Heart left ventricle (tissue), 16 donors: ENCODE results near the gene XRCC5. TPM values are rescaled to one million over a fixed set of nuclear protein-coding genes. Genes with fewer than 3 reads are reported as not detected.

ENCODE experiments used
- ATAC-seq, 4 donors: fragments of 200-7000 bp; cut with Tn5 transposase; one replicate each; pipeline ENCODE4 v1.9.1; 2020 to 2022; ENCODE audit warnings: moderate library complexity in 4 of 4, mild to moderate bottlenecking in 3 of 4, moderate number of reproducible peaks in 1 of 4
- DNase-seq, 5 donors: peaks; one replicate each; pipeline ENCODE4 v3.0.0-alpha.2; 2020
- H3K27ac ChIP-seq, 12 donors: fragments of 200-600 bp; sonication (generic) in 4 of 12; one replicate each; pipeline versions ENCODE4 v1.5.0 to v1.8.0; 2016 to 2022; ENCODE audit warnings: mild to moderate bottlenecking in 2 of 12
- H3K27me3 ChIP-seq, 9 donors: fragments of 200-600 bp; sonication (generic) in 2 of 9; one replicate each; pipeline versions ENCODE4 v1.5.1 to v1.8.0; 2016 to 2022; ENCODE audit warnings: mild to moderate bottlenecking in 3 of 9
- H3K36me3 ChIP-seq, 9 donors: fragments of 200-600 bp; sonication (generic) in 2 of 9; one replicate each; pipeline versions ENCODE4 v1.5.0 to v1.8.0; 2018 to 2022; ENCODE audit warnings: mild to moderate bottlenecking in 2 of 9
- H3K4me1 ChIP-seq, 12 donors: fragments of 200-600 bp; sonication (generic) in 4 of 12; one replicate each; pipeline versions ENCODE4 v1.5.0 to v1.8.0; 2016 to 2022; ENCODE audit warnings: mild to moderate bottlenecking in 3 of 12
- H3K4me3 ChIP-seq, 12 donors: fragments of 200-600 bp; sonication (generic) in 4 of 12; one replicate each; pipeline versions ENCODE4 v1.5.0 to v1.8.0; 2017 to 2022; ENCODE audit warnings: mild to moderate bottlenecking in 9 of 12, moderate library complexity in 4 of 12
- H3K9me3 ChIP-seq, 12 donors: fragments of 200-600 bp; sonication (generic) in 4 of 12; one replicate each; pipeline versions ENCODE4 v1.5.0 to v1.8.0; 2016 to 2022; ENCODE audit warnings: mild to moderate bottlenecking in 1 of 12
- POLR2A ChIP-seq, 2 donors: fragments of 450-650 bp; IDR thresholded peaks; one replicate each; pipeline ENCODE4 v1.6.1; 2017; ENCODE audit warnings: antibody characterized with exemption in 2 of 2, mild to moderate bottlenecking in 2 of 2, moderate library complexity in 2 of 2
- WGBS, 4 donors: extraction: QIAGEN DNeasy Blood & Tissue Kit in 2 of 4; methylation state at CpG; one replicate each; pipeline versions ENCODE4 v1.1.5 to v1.1.7; 2013 to 2018; 5-methylcytosine and 5-hydroxymethylcytosine counted together
- intact Hi-C, 10 donors: fragments of 100-400 bp; cut with DNase I; formaldehyde crosslinking; loops; one replicate each; pipeline versions ENCODE4 v1.11.1 to v1.14.2; 2022
- polyA plus RNA-seq, 2 donors: library from polyadenylated mRNA; stranded (reverse); fragments of 200-250 nt; gene quantifications; one replicate each; pipeline ENCODE4 v1.2.3, GENCODE V29; 2013
- total RNA-seq, 9 donors: library from RNA; depleted of rRNA in 2 of 9; stranded (reverse); fragments of >200 nt in 2 of 9; fragmentation: NEBNext Ultra II Directional in 3 of 9; extraction: Animal tissue kit (Norgen Biotek cat#: 25700) in 3 of 9; gene quantifications; one replicate each; pipeline versions ENCODE4 v1.1.0 to v1.2.4, GENCODE V29; 2016 to 2023
- TF ChIP-seq, protein P1 (sequence below), 12 donors: fragments of 200-600 bp; sonication (generic) in 4 of 12; IDR thresholded peaks; one replicate each; pipeline versions ENCODE4 v1.5.0 to v1.8.0; 2018 to 2022; ENCODE audit warnings: antibody characterized with exemption in 12 of 12, mild to moderate bottlenecking in 5 of 12
- donor health status: ischemic (EF 13 %, LVEDD 7.1; RV severe dilation, severe dysfunction).
- donor health status: healthy with polysubstance abuse.
- donor health status: DM: no; HTN: yes; CAD: no.
- donor health status: DM: no; HTN: no; CAD: no.
- donor health status: ischemic (EF 25% LVEDD 6.9; RV normal size, moderate dysfunction).
- donor health status: ischemic (EF 25% LVEDD 5.7; RV mildly dilated, moderate dysfunction).
- donor health status: healthy.
- donor health status: DM: yes; HTN: yes; CAD: no.
- donor health status: ischemic (EF 35%, LVEDD 5.7; RV mildly dilated, moderate dysfunction).
- donor health status: nonischemic (EF 11% LVEDD 7.7; RV severe dilation, severe dysfunction).
- donor health status: DM: yes; HTN: yes; CAD: no.
- donor health status: PGD.
- donor health status: ischemic (EF 29% LVEDD 5.4; RV normal size, mild dysfunction).
- donor health status: nonischemic (EF 23%, LVEDD 6.1; RV moderate dilation, normal function).

The XRCC5 gene
- total and polyA plus RNA-seq, 11 donors = 40.0 to 197 (median 126) TPM

DNA sequence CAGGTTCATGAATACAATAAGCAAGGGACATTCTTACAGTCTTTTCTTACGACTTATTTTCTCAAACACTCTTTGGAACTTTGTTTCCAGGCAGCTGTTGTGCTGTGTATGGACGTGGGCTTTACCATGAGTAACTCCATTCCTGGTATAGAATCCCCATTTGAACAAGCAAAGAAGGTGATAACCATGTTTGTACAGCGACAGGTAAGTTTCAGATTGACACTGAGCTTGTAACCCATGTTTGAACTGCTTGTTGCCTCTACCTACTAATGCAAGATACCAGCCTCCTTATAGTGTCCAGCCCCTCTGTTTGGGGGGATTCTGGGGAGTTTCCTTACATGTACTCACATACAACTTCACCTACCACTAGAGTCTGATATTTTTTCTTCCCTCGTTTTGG lies 3.8 kb downstream of the XRCC5 start:
- ATAC-seq = no peak
- H3K27me3 ChIP-seq = no peaks in the 10 kb centered on the region
- H3K36me3 ChIP-seq = peaks cover 0 to 65% (median 58%) of the 10 kb centered on the region in 9 donors
- H3K27ac ChIP-seq = no peak overlapping the region
- TF ChIP-seq, protein P1, sequence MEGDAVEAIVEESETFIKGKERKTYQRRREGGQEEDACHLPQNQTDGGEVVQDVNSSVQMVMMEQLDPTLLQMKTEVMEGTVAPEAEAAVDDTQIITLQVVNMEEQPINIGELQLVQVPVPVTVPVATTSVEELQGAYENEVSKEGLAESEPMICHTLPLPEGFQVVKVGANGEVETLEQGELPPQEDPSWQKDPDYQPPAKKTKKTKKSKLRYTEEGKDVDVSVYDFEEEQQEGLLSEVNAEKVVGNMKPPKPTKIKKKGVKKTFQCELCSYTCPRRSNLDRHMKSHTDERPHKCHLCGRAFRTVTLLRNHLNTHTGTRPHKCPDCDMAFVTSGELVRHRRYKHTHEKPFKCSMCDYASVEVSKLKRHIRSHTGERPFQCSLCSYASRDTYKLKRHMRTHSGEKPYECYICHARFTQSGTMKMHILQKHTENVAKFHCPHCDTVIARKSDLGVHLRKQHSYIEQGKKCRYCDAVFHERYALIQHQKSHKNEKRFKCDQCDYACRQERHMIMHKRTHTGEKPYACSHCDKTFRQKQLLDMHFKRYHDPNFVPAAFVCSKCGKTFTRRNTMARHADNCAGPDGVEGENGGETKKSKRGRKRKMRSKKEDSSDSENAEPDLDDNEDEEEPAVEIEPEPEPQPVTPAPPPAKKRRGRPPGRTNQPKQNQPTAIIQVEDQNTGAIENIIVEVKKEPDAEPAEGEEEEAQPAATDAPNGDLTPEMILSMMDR (IDR thresholded peaks at IDR 0.05) = no peak
- TF ChIP-seq POLR2A (IDR thresholded peaks at IDR 0.05) = no peak
- intact Hi-C loops = no loop called here
- no peak for DNase-seq
- no peaks in the 10 kb centered on the region for H3K9me3 ChIP-seq
- H3K4me1 ChIP-seq = peaks cover 0 to 78% (median 44%) of the 10 kb centered on the region in 12 donors
- 84 to 92% (median 86%) methylated on average over 4 of the region's 4 CpGs for WGBS, 4 donors
- no peak overlapping the region for H3K4me3 ChIP-seq

DNA sequence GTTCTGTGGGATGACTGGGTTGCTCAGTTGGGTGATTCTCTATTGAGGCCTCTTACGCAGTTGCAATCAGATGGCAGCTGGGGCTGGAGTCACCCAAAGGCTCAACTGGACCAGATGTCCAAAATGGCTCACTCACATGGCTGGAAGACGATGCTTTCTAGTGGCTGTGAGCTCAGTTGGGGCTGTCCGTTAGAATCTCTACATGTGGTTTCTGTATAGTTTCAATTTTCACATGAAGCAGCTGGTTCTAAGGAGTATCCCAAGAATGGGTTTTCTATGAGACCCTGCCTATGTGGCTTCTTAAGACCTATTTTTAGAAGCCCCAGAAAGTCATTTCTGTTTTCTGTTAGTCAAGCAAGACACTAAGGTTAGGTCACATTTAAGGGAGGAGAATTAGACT lies 4.4 kb downstream of the XRCC5 start:
- peaks cover 0 to 80% (median 41%) of the 10 kb centered on the region in 12 donors for H3K4me1 ChIP-seq
- TF ChIP-seq POLR2A (IDR thresholded peaks at IDR 0.05) = no peak
- TF ChIP-seq, protein P1 (IDR thresholded peaks at IDR 0.05) = no peak
- 78 to 94% (median 89%) methylated on average over 3 of the region's 3 CpGs for WGBS, 4 donors
- no peaks in the 10 kb centered on the region for H3K9me3 ChIP-seq
- DNase-seq = no peak
- ATAC-seq = no peak
- H3K4me3 ChIP-seq = no peak overlapping the region
- peaks cover 0 to 71% (median 65%) of the 10 kb centered on the region in 9 donors for H3K36me3 ChIP-seq
- no peak overlapping the region for H3K27ac ChIP-seq
- intact Hi-C loops = no loop called here
- no peaks in the 10 kb centered on the region for H3K27me3 ChIP-seq

DNA sequence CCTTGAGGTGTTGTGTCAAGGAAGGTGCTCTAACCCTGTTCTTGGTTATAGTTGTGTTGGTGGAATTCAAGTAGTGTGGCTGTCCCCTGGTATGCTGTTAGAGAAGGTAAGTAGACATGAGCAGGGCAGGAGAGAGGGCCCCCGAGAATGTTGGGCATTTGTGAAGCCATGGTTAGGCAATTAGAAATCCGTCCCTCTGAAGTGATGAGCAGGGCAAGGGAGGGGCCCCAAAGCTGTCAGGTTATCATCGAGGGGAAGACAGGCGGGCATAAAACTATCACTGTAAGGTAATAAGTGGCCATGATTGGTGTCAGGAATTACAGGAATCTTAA lies 5.2 kb downstream of the XRCC5 start:
- H3K4me3 ChIP-seq = peak overlapping the region in 1 of 12 donors; percentile 59
- WGBS, 4 donors = 36 to 47% (median 40%) methylated on average over 4 of the region's 4 CpGs
- no peaks in the 10 kb centered on the region for H3K27me3 ChIP-seq
- H3K4me1 ChIP-seq = peaks cover 0 to 78% (median 38%) of the 10 kb centered on the region in 12 donors
- peak overlapping the region in 5 of 12 donors; percentile 12 to 91 (median 77) for H3K27ac ChIP-seq
- ATAC-seq (peak; percentile 2 to 31 (median 12)), DNase-seq (no peak)
- TF ChIP-seq POLR2A (IDR thresholded peaks at IDR 0.05) = no peak
- TF ChIP-seq, protein P1 (IDR thresholded peaks at IDR 0.05) = no peak
- H3K36me3 ChIP-seq = peaks cover 0 to 79% (median 73%) of the 10 kb centered on the region in 9 donors
- intact Hi-C loops = no loop called here
- H3K9me3 ChIP-seq = no peaks in the 10 kb centered on the region

DNA sequence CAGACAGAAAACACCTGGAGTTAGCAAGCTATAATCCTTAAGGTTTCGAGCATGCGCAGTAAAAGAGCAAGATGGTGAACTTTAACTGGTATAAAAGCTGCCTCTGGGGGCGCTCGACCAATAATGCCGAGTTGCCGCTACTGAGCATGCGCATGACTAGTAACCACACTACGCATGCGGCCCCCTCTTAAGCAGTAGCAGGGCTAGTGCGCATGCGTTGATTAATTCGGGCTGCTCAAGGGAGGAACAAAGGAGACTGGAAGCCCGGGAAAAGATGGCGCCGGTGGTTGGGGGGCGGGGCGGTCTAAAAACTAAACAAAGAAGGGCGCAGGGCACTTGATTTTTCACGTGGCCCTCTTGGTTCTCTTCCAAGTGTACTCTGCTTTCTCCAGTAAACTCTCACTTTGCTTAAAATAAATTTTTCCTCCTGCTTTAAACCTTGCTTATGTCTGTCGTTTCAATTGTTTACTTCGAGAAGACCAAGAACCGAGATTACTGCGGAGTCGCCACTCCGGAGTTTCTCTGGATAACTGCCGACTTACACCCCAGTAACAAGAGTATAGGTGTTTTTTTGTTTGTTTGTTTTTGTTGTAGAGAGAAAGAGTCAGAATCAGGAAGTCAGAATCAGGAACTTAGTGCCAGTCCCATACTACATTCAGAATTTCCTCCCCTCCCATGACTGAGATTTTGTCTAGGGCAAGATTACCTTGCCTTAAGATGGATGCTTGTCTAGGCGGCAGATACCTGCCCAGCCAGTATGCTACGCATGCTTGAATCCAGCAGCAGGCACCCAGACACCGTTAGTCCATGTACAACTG lies 5.8 kb downstream of the XRCC5 start:
- Histone ChIP-seq H3K4me1 (peaks cover 0 to 78% (median 37%) of the 10 kb centered on the region in 12 donors), H3K4me3 (peak overlapping the region in 11 of 12 donors; percentile 33 to 75 (median 59)), H3K27ac (peak overlapping the region; percentile 72 to 91 (median 80)), H3K9me3 (no peaks in the 10 kb centered on the region), H3K36me3 (peaks cover 0 to 85% (median 78%) of the 10 kb centered on the region in 9 donors), H3K27me3 (no peaks in the 10 kb centered on the region)
- DNase-seq (peak; percentile 97 to 98 (median 98)), ATAC-seq (peak; percentile 96 to 99 (median 97))
- TF ChIP-seq POLR2A (IDR thresholded peaks at IDR 0.05) = peak in 1 of 2 donors; percentile 54
- TF ChIP-seq, protein P1 (IDR thresholded peaks at IDR 0.05) = peak; percentile 71 to 98 (median 89)
- intact Hi-C loops = no loop called here
- 5 to 9% (median 6%) methylated on average over 29 of the region's 29 CpGs for WGBS, 4 donors
